Measurements from ENCODE around the gene ANKH.
"Not testable (repeated sequence)": the region's sequence is repeated elsewhere in the genome, so short reads cannot be mapped to it uniquely, and the experiment has no call there.

ANKH gene

GRCh38 chr5:14854799-14855198 is 16.8 kb downstream of the ANKH start:
- DNase-seq (ENCODE audit: low read depth in 2 of 2) = no peak

GRCh38 chr5:14853685-14854084 is 17.9 kb downstream of the ANKH start:
- no peak for DNase-seq (ENCODE audit: low read depth in 2 of 2)

- DNase-seq (ENCODE audit: low read depth in 2 of 2) = no peak
Measured at GRCh38 chr5:14852779-14853178, 18.8 kb downstream of the ANKH start.

GRCh38 chr5:14851999-14852526 is 19.5 kb downstream of the ANKH start:
- DNase-seq (ENCODE audit: low read depth in 2 of 2) = no peak

- DNase-seq (ENCODE audit: low read depth in 2 of 2) = no peak
Measured at GRCh38 chr5:14851597-14851996, 20.0 kb downstream of the ANKH start.

GRCh38 chr5:14851050-14851419 is 20.5 kb downstream of the ANKH start:
- no peak for DNase-seq (ENCODE audit: low read depth in 2 of 2)

- no peak for DNase-seq (ENCODE audit: low read depth in 2 of 2)
Measured at GRCh38 chr5:14850419-14851049, 21.0 kb downstream of the ANKH start.

GRCh38 chr5:14849516-14850294 is 21.9 kb downstream of the ANKH start:
- no peak for DNase-seq (ENCODE audit: low read depth in 2 of 2)

- DNase-seq (ENCODE audit: low read depth in 2 of 2) = not testable (repeated sequence)
Measured at GRCh38 chr5:14848942-14849341, 22.6 kb downstream of the ANKH start.

GRCh38 chr5:14848385-14848784 is 23.2 kb downstream of the ANKH start:
- DNase-seq (ENCODE audit: low read depth in 2 of 2) = no peak

- no peak for DNase-seq (ENCODE audit: low read depth in 2 of 2)
Measured at GRCh38 chr5:14847471-14847870, 24.1 kb downstream of the ANKH start.

GRCh38 chr5:14842117-14842516 is 29.5 kb downstream of the ANKH start:
- no peak for DNase-seq (ENCODE audit: low read depth in 2 of 2)

GRCh38 chr5:14840624-14841023 is 31.0 kb downstream of the ANKH start:
- no peak for DNase-seq (ENCODE audit: low read depth in 2 of 2)

GRCh38 chr5:14838396-14839319 is 32.9 kb downstream of the ANKH start:
- no peak for DNase-seq (ENCODE audit: low read depth in 2 of 2)

GRCh38 chr5:14837423-14838122 is 34.0 kb downstream of the ANKH start:
- not testable (repeated sequence) for DNase-seq (ENCODE audit: low read depth in 2 of 2)

GRCh38 chr5:14834584-14835550 is 36.7 kb downstream of the ANKH start:
- no peak for DNase-seq (ENCODE audit: low read depth in 2 of 2)

GRCh38 chr5:14834062-14834461 is 37.5 kb downstream of the ANKH start:
- DNase-seq (ENCODE audit: low read depth in 2 of 2) = no peak

GRCh38 chr5:14831006-14831338 is 40.6 kb downstream of the ANKH start:
- no peak for DNase-seq (ENCODE audit: low read depth in 2 of 2)

GRCh38 chr5:14830210-14831005 is 41.2 kb downstream of the ANKH start:
- no peak for DNase-seq (ENCODE audit: low read depth in 2 of 2)

GRCh38 chr5:14829396-14829795 is 42.2 kb downstream of the ANKH start:
- no peak for DNase-seq (ENCODE audit: low read depth in 2 of 2)

Measured in stimulated activated CD8-positive, alpha-beta memory T cell treated with anti-CD3 and anti-CD28 coated beads, Interleukin-7, amount 100 ng/mL, for 1 hour (primary cell).